Activated CD4-positive, alpha-beta T cell treated with anti-CD3 and anti-CD28 coated beads, Interleukin-2, amount 10 ng/mL, durations not matched to agents 24 days and 14 days (primary cell): ENCODE data around the gene MBNL3. TPM values are rescaled to one million over a fixed set of nuclear protein-coding genes. Genes with fewer than 3 reads are reported as not detected.

Experiments
- DNase-seq: peaks from one replicate; pipeline ENCODE4 v3.0.0; 2022
- H3K27ac Mint-ChIP-seq: one replicate; pipeline ENCODE4 v1.8.0; 2022; ENCODE audit warnings: mild to moderate bottlenecking, mixed read lengths
- H3K27me3 Mint-ChIP-seq: one replicate; pipeline ENCODE4 v1.8.0; 2022; ENCODE audit warnings: mixed read lengths
- H3K36me3 Mint-ChIP-seq: one replicate; pipeline ENCODE4 v1.8.0; 2022; ENCODE audit warnings: low read depth, mild to moderate bottlenecking, mixed read lengths
- H3K4me1 Mint-ChIP-seq: one replicate; pipeline ENCODE4 v1.8.0; 2021; ENCODE audit warnings: mixed read lengths
- H3K4me3 Mint-ChIP-seq: one replicate; pipeline ENCODE4 v1.8.0; 2022; ENCODE audit warnings: mild to moderate bottlenecking, moderate library complexity, mixed read lengths
- H3K9me3 Mint-ChIP-seq: one replicate; pipeline ENCODE4 v1.8.0; 2021; ENCODE audit warnings: mixed read lengths
- intact Hi-C: fragments of 100-400 bp; cut with micrococcal nuclease; formaldehyde crosslinking; loops from one replicate; pipeline ENCODE4 v1.15.1; 2023
- total RNA-seq: library from RNA; stranded (reverse); gene quantifications from 2 replicates; pipeline ENCODE4 v1.2.3, GENCODE V29; 2022

The MBNL3 gene
- total RNA-seq, 1 donor from 2014 or later = 12.2 TPM

DNA sequence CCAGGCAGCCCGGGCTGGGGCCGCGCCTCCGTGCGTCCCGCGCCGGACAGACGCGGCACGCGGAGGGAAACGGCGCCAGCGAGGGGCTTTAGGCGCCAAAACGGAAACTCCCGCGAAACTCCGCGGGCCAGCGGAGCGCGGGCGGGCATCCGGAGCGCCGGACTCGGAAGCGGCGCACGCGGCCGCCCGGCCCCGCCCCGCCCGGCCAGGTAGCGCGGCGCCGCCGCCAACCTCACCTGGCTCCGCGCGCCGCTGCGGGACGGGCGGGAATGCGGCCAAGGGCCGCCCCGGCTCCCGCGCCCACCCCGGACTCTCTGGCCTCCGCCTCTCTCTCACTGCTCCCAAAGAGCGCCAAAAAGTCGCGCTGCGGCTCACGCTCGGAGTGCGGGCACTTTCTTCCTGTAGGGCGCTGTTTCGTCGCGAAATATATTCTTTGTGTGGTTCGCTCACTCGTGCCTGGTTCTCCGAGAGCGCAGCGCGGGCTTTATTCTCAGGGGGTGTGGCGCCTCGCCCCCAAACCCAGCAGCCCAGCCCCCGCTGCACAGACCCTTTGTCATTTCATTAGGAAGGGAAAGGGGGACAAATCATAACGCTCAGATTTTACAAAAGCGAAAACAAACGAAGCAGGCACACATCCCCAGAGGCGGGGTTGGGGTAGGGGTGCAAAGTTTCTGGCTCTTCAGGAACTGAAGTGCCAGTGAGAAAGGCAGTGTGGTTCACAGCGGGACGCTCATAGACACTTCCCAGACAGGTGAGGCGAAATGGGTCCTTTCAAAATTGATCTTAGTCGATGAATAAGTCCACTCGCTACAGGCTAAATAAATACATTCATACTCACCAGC, 961 bp upstream of the MBNL3 start:
- no peaks in the 10 kb centered on the region for H3K9me3 Mint-ChIP-seq
- peaks cover 21% of the 10 kb centered on the region for H3K4me1 Mint-ChIP-seq
- peaks cover 10% of the 10 kb centered on the region for H3K27me3 Mint-ChIP-seq
- intact Hi-C loops = loop anchor here (1.0 to 10.0 kb wide), 4 partner anchors 9 to 657 kb away; partner anchors contain the start of gene STK26
- H3K4me3 Mint-ChIP-seq = peak overlapping the region; percentile 93
- H3K27ac Mint-ChIP-seq = peak overlapping the region; percentile 94
- peak; percentile 82 for DNase-seq
- H3K36me3 Mint-ChIP-seq = no peaks in the 10 kb centered on the region

DNA sequence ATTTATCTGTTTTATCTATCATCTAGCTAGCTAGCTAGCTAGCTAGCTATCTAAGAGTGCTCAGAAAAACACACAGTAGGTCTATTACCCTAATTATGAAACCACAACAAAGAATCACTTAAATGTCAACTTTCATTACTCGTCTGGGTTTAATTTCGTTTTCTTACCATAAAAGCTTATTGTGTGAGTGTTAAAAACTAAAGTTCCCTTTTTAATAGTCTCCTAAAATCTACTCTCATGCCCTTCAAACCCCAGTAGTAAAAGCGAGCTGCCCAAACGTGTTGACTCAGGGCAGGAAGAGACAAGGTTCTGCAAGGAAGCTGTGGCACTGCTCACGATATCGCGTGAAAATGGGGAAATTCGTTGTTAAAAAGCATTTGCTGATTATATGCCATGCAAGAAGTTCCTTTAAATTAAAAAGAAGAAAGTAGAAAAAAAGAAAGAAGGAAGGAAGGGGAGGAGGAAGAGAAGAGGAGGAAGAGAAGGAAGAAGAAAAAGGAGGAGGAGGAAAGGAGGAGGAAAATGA, 595 bp downstream of the MBNL3 start:
- Mint-ChIP-seq H3K36me3 (no peaks in the 10 kb centered on the region), H3K27ac (peak overlapping the region; percentile 97), H3K27me3 (peaks cover 10% of the 10 kb centered on the region), H3K9me3 (no peaks in the 10 kb centered on the region), H3K4me1 (peaks cover 27% of the 10 kb centered on the region), H3K4me3 (peak overlapping the region; percentile 93)
- intact Hi-C loops = loop anchor here (2.0 to 10.0 kb wide), 3 partner anchors 287 to 656 kb away; partner anchors contain the start of gene STK26
- peak; percentile 64 for DNase-seq

DNA sequence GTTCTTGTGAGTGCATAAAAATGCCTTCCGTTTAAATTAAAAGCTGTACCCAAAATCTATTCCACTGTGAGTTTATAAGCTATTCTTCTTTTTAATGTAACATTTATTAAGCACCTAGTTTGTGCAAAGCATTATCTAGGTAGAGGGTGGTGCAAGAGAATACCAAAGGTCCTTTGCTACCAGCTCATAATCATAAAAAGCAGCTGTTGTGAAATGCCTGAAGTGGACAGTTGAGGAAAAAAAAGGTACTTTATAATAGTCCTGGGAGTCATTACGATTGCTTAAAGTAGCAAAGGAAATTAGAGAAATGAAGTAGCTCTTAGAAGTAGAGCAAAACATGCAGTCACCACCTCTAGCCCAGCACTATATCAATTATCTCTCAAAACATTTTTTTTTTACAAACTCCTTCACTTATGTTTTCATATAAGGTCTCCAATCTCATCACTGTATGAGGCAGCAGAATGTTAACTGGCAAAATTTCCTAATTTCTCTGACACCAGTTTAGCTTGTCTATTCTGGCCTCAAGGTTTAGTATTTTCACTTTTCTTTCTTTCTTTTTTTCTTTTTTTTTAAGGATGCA, 2.1 kb downstream of the MBNL3 start:
- intact Hi-C loops = loop anchor here (5.0 to 10.0 kb wide), 2 partner anchors 288 to 654 kb away; no protein-coding TSS in a partner anchor
- Mint-ChIP-seq H3K4me3 (peak overlapping the region; percentile 47), H3K27ac (no peak overlapping the region), H3K36me3 (no peaks in the 10 kb centered on the region), H3K4me1 (peaks cover 28% of the 10 kb centered on the region), H3K27me3 (peaks cover 7% of the 10 kb centered on the region), H3K9me3 (no peaks in the 10 kb centered on the region)
- no peak for DNase-seq

DNA sequence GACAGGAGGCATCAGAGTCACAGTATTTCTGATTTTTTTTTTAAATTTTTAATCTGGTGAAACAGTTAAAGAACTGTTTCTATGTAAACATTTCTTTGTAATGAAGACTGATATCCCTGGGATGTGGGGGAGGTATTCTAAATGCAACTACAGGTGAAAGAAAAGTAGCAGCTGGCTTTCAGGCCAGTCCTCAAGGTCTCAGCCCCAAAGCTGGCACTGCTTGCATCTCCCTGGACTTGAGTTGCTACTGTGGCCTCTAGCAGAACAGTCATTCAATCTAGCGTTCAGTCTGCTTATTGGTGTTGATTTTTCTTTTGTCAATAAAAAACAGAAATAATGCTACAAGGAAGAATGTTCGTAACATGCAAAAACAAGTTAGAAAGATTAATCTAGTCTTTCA, 4.9 kb downstream of the MBNL3 start:
- Mint-ChIP-seq H3K4me3 (no peak overlapping the region), H3K4me1 (peaks cover 25% of the 10 kb centered on the region), H3K27me3 (no peaks in the 10 kb centered on the region), H3K36me3 (no peaks in the 10 kb centered on the region), H3K9me3 (no peaks in the 10 kb centered on the region), H3K27ac (no peak overlapping the region)
- no peak for DNase-seq
- intact Hi-C loops = loop anchor here (5.0 to 10.0 kb wide), 2 partner anchors 138 to 291 kb away; no protein-coding TSS in a partner anchor

DNA sequence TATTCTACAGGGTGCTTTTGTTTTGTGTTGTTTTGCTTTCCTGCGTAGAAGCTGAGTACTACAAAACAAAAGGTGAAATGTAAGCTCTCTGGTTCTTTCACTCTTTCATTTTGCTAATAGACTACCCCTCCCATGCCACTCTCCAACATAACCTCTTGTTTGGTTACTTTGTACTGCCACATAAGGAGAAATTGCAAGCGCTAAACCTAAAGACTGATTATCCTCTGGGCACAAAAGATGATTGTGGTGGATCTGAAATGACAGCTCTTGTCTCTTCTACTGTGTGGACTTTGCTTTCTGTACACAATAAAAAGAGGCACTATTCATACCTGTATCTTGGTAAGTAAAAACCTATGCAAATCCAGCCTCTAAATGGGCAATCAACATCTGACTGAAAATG, 5.3 kb downstream of the MBNL3 start:
- Mint-ChIP-seq H3K36me3 (no peaks in the 10 kb centered on the region), H3K27ac (no peak overlapping the region), H3K4me3 (no peak overlapping the region), H3K27me3 (no peaks in the 10 kb centered on the region), H3K4me1 (peaks cover 25% of the 10 kb centered on the region), H3K9me3 (no peaks in the 10 kb centered on the region)
- DNase-seq = no peak
- intact Hi-C loops = loop anchor here (5.0 to 10.0 kb wide), 2 partner anchors 139 to 291 kb away; no protein-coding TSS in a partner anchor

DNA sequence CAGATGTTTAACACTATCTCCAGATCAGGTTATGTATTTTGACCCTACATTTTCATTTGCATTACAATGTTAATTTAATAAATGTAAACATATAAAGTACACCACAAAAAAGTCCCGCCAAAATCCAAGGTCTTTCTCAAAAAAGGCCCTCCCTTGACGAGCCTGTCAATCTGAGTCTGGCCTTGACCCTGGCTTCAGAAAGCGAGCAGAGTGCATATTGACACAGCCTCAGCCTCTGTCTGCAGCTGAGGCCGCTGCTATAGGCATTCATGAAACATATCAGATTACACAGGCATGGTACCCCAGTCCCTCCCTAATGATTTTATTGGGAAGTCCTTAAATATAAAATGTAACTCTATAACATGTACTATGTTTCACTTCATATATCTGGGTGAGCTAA, 6.2 kb downstream of the MBNL3 start:
- no peak for DNase-seq
- peaks cover 22% of the 10 kb centered on the region for H3K4me1 Mint-ChIP-seq
- H3K36me3 Mint-ChIP-seq = no peaks in the 10 kb centered on the region
- H3K4me3 Mint-ChIP-seq = no peak overlapping the region
- H3K27ac Mint-ChIP-seq = no peak overlapping the region
- intact Hi-C loops = loop anchor here (5.0 to 10.0 kb wide), 2 partner anchors 140 to 292 kb away; no protein-coding TSS in a partner anchor
- no peaks in the 10 kb centered on the region for H3K9me3 Mint-ChIP-seq
- H3K27me3 Mint-ChIP-seq = no peaks in the 10 kb centered on the region

DNA sequence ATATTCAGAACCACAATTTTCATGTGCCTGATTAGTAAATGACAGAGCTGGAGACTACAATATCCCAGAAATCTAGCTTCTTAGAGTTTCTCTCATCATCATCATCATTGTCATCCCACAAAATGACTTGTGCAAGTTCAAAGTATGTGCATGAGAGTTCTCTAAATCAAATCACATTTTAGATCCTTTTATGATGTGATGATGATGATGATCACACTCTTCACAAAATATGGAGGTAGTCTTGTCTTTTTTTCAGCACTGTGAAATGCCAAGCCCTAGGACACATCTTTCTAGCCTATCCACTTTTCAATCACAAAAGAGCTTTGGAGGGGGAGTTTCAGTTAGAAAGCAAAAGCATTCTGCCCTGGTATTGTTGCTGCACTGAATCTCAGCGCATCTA, 7.4 kb downstream of the MBNL3 start:
- no peak for DNase-seq
- intact Hi-C loops = loop anchor here (5.0 to 10.0 kb wide), 2 partner anchors 141 to 293 kb away; no protein-coding TSS in a partner anchor
- Mint-ChIP-seq H3K4me3 (no peak overlapping the region), H3K27ac (peak overlapping the region; percentile 94), H3K27me3 (no peaks in the 10 kb centered on the region), H3K9me3 (no peaks in the 10 kb centered on the region), H3K4me1 (peaks cover 19% of the 10 kb centered on the region), H3K36me3 (no peaks in the 10 kb centered on the region)

DNA sequence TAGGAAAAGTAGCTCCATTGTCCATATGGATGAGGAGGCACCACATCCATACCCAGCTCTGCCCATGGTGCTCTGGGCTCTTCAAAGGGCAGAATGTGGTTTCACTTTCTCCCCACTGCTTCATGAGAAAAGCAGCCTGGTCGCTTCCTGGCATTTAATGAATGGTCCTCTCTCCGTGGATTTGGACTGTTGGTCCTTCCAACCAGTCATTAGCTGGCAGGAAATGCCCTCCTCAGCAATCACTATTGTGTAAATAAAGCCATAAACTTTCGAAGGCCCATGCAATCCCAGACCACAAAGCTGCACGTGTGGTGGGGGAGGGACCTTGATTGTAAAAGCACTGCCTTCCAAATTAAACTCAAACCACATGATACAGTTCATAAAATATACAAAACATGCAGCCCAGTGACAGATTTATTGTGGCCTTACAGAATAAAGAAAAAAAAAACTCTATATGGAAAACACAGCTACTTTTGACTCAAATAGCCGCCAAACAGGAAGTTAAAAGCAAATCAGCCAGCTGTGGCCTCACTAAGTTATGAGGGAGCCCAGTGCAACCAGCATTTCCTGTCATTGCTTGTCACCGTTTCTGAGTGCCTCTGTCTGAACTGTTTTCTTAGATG, 8.1 kb downstream of the MBNL3 start:
- Mint-ChIP-seq H3K36me3 (no peaks in the 10 kb centered on the region), H3K27ac (peak overlapping the region; percentile 94), H3K4me3 (peak overlapping the region; percentile 84), H3K9me3 (no peaks in the 10 kb centered on the region), H3K4me1 (peaks cover 17% of the 10 kb centered on the region), H3K27me3 (no peaks in the 10 kb centered on the region)
- intact Hi-C loops = loop anchor here (1.0 to 10.0 kb wide), 3 partner anchors 9 to 294 kb away; partner anchors contain the start of gene MBNL3
- peak; percentile 77 for DNase-seq

DNA sequence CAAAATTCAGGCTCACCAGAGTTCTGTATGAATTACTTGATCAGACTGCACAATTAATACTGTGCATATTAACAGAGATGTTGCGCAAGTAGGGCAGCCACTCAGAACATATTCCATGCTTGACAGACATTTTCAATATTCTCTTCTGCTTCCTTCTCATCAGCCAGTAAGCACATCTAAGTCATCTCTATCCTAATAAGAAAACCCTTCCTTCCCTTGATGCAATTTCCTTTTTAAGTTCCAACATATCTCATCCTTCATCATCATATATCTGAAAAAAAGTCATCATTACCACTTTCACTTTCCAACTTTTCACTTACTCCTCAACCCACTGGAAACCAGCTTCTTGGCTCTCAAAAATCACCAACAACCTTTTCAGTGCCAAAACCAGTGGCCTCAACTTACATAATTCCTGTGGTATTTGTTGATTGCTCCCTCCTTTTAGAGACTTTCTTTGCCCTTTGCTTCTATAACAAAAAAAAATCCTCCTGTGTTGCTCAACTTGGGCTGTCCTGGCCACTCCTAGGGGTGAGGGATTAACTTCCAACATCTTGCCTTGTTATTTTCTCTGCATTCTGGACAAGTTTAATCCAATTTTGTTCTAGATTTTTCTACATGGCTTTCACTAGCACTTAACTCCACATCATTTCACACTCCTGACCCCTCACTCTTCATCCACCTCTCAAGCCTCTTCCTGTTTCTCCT, 14.1 kb downstream of the MBNL3 start:
- Mint-ChIP-seq H3K27ac (no peak overlapping the region), H3K9me3 (no peaks in the 10 kb centered on the region), H3K4me3 (no peak overlapping the region), H3K4me1 (peaks cover 13% of the 10 kb centered on the region), H3K27me3 (no peaks in the 10 kb centered on the region), H3K36me3 (no peaks in the 10 kb centered on the region)
- DNase-seq = no peak
- intact Hi-C loops = no loop called here

DNA sequence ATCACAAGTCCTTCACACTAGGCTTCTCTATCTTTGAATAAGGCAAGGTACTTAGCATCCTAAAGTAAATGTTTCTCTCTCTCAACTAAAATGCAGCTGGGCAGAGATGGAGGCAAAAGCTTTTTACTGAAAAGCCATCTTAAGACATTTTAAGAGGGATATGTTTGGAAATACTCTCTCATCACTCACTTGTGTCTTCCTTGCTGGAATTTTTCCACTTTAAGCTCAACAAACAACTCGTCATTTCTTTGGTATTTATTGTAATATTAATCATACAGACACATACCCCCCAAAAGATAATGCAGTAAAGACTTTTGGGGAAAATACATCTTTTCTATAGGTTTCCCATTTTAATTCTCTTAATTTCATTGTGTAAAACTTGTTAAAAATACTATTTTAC, 16.4 kb downstream of the MBNL3 start:
- no peaks in the 10 kb centered on the region for H3K9me3 Mint-ChIP-seq
- intact Hi-C loops = no loop called here
- peaks cover 13% of the 10 kb centered on the region for H3K4me1 Mint-ChIP-seq
- no peak overlapping the region for H3K27ac Mint-ChIP-seq
- no peak for DNase-seq
- H3K27me3 Mint-ChIP-seq = no peaks in the 10 kb centered on the region
- no peaks in the 10 kb centered on the region for H3K36me3 Mint-ChIP-seq
- H3K4me3 Mint-ChIP-seq = no peak overlapping the region

DNA sequence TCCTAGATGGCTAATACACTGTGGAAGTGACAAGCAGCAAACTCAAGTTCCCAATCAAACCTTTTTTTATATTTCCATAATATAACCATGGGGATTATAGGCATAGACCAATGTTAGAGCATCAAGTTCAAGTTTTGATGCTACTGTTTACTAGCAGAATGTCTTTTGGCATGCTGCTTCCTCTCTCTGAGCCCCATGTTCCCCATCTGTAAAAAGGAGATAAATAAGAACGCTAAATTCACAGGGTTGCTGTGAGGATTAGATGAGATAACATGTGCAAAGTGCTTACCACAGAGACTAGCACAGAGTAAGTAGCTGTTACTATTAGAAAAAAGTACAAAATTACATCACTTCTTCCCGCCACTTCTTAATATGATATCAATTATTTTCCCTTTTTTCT, 18.0 kb downstream of the MBNL3 start:
- Mint-ChIP-seq H3K36me3 (no peaks in the 10 kb centered on the region), H3K9me3 (no peaks in the 10 kb centered on the region), H3K4me1 (peaks cover 13% of the 10 kb centered on the region), H3K4me3 (no peak overlapping the region), H3K27ac (no peak overlapping the region), H3K27me3 (no peaks in the 10 kb centered on the region)
- intact Hi-C loops = no loop called here
- no peak for DNase-seq

DNA sequence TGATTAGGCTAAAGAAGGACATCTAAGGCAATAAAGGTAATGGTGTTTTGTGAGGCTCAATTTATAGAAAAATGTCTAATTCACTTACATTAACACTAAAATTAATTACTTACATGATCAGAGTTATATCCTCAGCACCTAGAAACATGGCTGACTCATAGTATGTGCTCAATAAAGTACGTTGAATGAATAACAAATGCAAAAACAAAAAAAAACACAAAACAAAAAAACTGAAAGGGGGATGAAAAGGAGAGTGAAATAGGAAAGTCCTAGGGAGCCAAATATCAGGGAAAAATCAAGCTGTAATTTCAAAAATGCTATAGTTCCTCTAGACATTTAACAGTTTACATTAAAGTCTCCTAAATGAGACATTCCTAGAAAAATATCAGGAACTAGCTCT, 18.7 kb downstream of the MBNL3 start:
- Mint-ChIP-seq H3K27me3 (no peaks in the 10 kb centered on the region), H3K27ac (no peak overlapping the region), H3K4me3 (no peak overlapping the region), H3K36me3 (no peaks in the 10 kb centered on the region), H3K9me3 (no peaks in the 10 kb centered on the region), H3K4me1 (peaks cover 9% of the 10 kb centered on the region)
- intact Hi-C loops = no loop called here
- DNase-seq = no peak

DNA sequence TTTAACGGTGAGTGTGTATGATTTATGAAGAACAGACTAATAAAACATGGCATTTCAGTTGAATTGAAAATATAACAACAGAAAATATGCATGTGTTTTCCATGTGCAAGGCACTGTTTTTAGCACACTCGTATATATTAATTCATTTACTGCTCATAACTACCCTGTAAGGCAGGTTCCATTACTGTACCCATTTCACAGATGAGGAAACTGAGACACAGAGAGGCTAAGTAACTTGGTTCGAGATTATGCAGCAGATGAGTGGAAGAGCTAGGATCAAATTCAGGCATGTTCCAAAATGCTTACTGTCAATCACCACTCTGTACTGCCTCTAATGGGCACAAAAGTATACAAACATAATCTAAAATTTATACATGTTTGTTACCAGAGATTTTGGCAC, 20.4 kb downstream of the MBNL3 start:
- Mint-ChIP-seq H3K4me1 (no peaks in the 10 kb centered on the region), H3K9me3 (no peaks in the 10 kb centered on the region), H3K4me3 (no peak overlapping the region), H3K27ac (no peak overlapping the region), H3K36me3 (no peaks in the 10 kb centered on the region), H3K27me3 (no peaks in the 10 kb centered on the region)
- intact Hi-C loops = no loop called here
- DNase-seq = no peak
